Measurements from ENCODE around the gene IRF6.

The IRF6 gene

GRCh38 chr1:209805875-209806760, at the start of gene IRF6:
Gene IRF6 (minus strand): TSS chr1:209806142. CDS start chr1:209801413, 4,729 bp downstream.
- DNase-seq (ENCODE audit: low read depth in 2 of 2): peak; percentile 41 to 49

- DNase-seq (ENCODE audit: low read depth in 2 of 2): no peak
These were observed 49.7 kb upstream of the IRF6 start for GRCh38 chr1:209855623-209856022.

DNA sequence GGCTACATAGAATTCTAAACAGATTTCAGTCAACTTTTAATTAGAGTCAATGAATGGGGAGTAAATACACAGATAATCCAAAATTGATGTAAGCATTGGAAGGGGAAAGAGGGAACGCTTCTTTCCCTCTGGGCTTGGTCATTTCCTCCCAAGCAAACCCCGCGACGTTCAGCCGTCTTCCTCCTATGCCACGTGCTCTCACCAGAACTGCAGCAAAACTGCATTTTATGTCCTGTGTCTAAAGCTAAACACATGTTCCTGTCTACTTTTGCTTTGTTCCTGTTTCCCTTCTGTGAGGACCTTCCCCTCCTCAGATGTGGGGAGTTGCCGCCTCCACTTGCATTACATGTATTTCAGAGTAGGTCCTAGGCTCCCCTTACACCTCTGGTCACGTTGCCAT, 49.1 kb upstream of the IRF6 start:
- DNase-seq (ENCODE audit: low read depth in 2 of 2): no peak

GRCh38 chr1:209854196-209854595, 48.3 kb upstream of the IRF6 start:
- no peak for DNase-seq (ENCODE audit: low read depth in 2 of 2)

- no peak for DNase-seq (ENCODE audit: low read depth in 2 of 2)
These were observed 47.7 kb upstream of the IRF6 start for GRCh38 chr1:209853676-209854075.

- DNase-seq (ENCODE audit: low read depth in 2 of 2): peak; percentile 14 to 18
These were observed 44.5 kb upstream of the IRF6 start for GRCh38 chr1:209850342-209850979.

DNA sequence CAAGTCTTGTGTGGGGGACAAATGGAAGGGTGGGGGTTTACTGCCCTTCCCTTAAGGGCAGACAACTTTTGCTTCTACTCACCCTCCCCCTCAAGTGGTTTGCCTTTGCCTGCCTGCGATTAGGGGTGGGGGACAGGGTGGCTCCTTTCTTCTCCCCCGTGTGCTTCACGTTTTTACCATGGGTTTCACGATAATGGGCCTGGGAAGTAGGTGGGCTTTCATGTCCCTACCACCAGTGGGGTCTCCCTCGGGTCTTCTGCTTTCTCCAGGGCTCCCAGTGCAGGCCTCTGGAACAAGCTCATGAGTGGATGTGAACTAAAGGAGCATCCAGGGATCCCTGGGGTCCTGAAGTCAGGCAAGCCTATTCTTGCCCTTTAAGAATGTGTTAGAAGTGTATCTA, 43.4 kb upstream of the IRF6 start:
- no peak for DNase-seq (ENCODE audit: low read depth in 2 of 2)

DNA sequence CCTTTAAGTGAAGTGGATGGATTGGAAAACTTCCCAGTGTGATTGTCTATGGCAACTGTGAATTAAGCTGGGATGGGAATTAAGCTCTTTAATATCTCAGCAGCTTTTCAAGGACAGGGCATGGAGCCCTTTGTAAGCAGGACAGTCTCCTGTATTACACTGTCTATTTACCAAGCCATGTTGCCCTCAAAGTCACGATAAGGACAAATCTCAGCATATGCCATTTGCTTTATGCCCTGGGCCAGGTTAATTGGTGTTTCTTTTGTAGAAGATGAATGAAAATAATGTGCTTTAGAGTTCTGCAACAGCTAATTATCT, 39.4 kb upstream of the IRF6 start:
- DNase-seq (ENCODE audit: low read depth in 2 of 2): no peak

- no peak for DNase-seq (ENCODE audit: low read depth in 2 of 2)
These were observed 38.9 kb upstream of the IRF6 start for GRCh38 chr1:209844695-209845407.

DNA sequence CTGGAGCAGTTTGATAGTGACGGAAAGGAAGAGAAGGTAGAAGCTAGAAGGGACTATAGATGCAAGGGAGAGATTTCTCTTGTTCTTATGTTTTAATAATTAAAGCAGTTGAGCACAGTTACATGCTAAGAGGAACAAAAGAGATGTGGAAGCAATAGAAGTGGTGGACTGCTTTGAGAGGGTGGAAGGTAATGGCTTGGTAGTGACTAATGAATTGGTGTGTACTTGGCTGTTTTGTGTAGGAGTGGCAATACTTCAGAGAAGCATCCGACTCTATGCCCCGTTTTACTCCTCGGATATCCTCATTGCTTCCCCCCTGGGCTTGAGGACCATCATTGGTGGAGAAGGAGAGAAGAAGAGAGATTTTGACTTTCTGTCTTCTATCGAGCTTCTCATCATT, 34.7 kb upstream of the IRF6 start:
- no peak for DNase-seq (ENCODE audit: low read depth in 2 of 2)

DNA sequence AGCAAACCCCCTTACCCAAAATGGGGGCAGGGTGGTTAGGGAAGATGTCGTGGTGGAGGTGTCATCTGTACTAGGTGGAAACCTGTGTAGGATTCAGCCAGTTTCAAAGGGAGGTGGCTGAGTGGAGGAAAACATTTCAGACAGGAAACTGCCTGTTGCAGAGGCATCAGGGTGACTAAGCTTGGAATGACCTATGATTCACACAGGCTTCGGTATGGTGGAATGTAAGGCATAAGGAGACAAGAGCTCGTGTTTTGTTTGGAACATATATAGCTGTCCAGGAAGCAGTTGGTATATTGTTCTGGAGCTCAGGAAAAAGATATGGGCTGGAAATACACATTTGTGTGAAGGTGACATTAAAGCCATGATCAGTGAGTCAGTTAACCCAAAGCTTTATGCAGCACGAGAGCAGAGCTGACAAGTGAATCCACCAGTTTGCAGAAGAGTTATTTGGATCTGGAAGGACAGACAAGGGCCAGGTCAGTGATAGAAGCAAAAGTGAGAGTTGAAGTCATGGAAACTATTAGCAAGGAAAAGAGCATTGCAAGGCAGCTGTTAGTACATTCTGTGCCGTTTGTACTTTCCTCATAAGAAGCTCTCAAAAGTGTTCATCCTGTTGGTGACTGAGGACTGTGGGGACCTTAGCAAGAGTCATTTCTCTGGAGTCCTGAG, 34.1 kb upstream of the IRF6 start:
- no peak for DNase-seq (ENCODE audit: low read depth in 2 of 2)

DNA sequence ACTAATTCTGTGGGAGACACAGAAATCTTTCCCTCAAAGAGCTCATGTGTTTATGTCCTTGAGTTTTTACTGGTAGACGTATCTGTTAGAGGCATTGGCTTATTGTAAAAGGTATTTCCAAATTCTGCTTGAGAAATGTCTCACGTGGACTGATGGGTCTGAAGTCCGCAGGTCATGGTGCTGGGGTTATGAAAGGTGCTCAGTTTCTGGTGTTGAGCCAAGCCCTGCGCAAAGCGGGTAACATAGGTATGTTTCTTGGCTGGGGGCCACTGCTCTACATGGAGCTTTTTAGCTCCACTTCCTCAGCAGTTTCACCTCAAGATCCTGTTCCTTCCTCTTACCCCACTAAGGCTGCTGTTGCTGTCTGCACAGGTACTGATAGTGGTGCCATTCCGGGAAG, 32.6 kb upstream of the IRF6 start:
- DNase-seq (ENCODE audit: low read depth in 2 of 2): no peak

DNA sequence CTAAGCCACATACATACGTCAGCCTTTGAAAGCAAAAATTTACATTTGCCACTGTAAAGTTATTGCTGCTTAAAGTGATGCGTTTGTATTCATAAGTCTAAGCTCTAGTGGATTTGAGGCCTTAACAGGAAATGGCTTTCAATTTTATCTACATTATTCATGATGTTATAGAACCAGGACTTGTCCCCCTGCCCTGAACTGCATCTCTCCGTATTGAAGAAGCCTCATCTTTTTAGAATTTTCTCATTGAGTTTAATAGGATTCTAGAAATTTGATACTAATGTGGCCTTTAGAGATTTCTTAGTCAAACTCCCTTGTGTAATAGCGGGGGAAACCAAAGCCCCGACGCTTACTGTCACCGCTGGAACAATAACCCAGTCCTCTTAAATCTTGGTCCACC, 31.7 kb upstream of the IRF6 start:
- DNase-seq (ENCODE audit: low read depth in 2 of 2): no peak

GRCh38 chr1:209835782-209836298, 29.9 kb upstream of the IRF6 start:
- peak in 1 of 2 donors; percentile 19 for DNase-seq (ENCODE audit: low read depth in 2 of 2)

- no peak for DNase-seq (ENCODE audit: low read depth in 2 of 2)
These were observed 25.7 kb upstream of the IRF6 start for GRCh38 chr1:209831615-209832014.

DNA sequence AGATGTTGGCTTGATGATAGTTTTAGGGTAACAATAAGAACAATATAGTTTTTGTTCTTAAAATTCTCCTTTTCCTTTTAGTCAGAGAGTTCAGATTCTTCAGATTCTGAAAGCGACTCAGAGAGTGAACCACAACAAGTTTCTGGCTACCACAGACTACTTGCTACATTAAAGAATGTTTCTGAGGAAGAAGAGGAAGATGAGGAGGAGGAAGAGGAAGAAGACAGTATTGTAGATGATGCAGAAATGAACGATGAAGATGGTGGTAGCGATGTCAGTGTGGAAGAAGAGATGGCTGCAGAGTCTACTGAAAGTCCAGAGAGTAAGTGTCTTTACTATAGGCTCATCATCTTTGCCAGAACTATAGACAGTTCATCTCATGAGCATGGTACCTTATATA, 24.8 kb upstream of the IRF6 start:
- DNase-seq (ENCODE audit: low read depth in 2 of 2): no peak

DNA sequence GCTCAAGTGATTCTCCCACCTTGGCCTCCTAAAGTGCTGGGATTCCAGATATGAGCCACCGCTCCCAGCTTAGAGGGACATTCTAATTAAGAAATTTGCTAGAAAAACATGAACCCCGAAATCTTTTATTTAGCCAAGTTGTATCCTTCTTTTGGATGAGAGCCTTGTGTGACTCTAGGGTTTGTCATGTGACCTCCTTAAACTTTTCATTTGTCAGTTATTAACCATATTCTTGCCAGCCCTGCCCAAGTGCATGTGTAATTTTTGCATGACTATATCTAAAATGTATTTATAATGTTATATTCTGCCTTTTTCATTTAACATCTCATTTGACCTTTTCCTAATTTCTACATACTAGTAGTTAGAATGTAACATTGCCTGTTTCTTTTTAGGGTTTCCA, 23.8 kb upstream of the IRF6 start:
- no peak for DNase-seq (ENCODE audit: low read depth in 2 of 2)

- DNase-seq (ENCODE audit: low read depth in 2 of 2): peak; percentile 90 to 93
These were observed 21.7 kb upstream of the IRF6 start, which contains the start of gene UTP25 for GRCh38 chr1:209827384-209828262. Gene UTP25 (plus strand): TSS chr1:209827972. CDS start chr1:209828064, 92 bp downstream.

- DNase-seq (ENCODE audit: low read depth in 2 of 2): no peak
These were observed 19.9 kb upstream of the IRF6 start for GRCh38 chr1:209825591-209826434.

Data from activated CD4-positive, alpha-beta T cell treated with anti-CD3 and anti-CD28 coated beads for 24 hours (primary cell).